ENCODE data around the gene CDC42BPG.

CDC42BPG gene

GRCh38 chr11:64884019-64884418, 39.6 kb upstream of the CDC42BPG start:
- Histone ChIP-seq H3K27me3 (ENCODE audit: insufficient read depth, low read length) (no peaks in the 10 kb centered on the region), H3K9me2 (ENCODE audit: low read depth, low read length) (no peaks in the 10 kb centered on the region), H2AFZ (ENCODE audit: low read length) (no peak overlapping the region), H3K36me3 (ENCODE audit: insufficient read depth, low read length) (no peaks in the 10 kb centered on the region), H4K20me1 (ENCODE audit: insufficient read depth, low read length) (no peaks in the 10 kb centered on the region), H3K27ac (ENCODE audit: low read depth, low read length, poor library complexity, severe bottlenecking) (peak overlapping the region; percentile 96), H3K4me3 (ENCODE audit: low read depth, low read length, poor library complexity, severe bottlenecking) (no peak overlapping the region), H3K4me1 (ENCODE audit: insufficient read depth, low read length, severe bottlenecking) (peaks cover 91% of the 10 kb centered on the region), H3K79me2 (ENCODE audit: insufficient read depth, low read length) (no peaks in the 10 kb centered on the region), H3K4me2 (ENCODE audit: low read length) (peak overlapping the region; percentile 28; the same call in 1 of the 2 replicates), H3K9ac (ENCODE audit: low read length) (peak overlapping the region; percentile 33), H3F3A (ENCODE audit: insufficient read depth, low read length) (no peaks in the 10 kb centered on the region; the same call in 1 of the 2 replicates), H3K9me3 (ENCODE audit: low read length) (no peaks in the 10 kb centered on the region)
- TF ChIP-seq EZH2 (IDR thresholded peaks at IDR 0.05; ENCODE audit: borderline replicate concordance, low read length), result no peak
- TF ChIP-seq, protein P1, sequence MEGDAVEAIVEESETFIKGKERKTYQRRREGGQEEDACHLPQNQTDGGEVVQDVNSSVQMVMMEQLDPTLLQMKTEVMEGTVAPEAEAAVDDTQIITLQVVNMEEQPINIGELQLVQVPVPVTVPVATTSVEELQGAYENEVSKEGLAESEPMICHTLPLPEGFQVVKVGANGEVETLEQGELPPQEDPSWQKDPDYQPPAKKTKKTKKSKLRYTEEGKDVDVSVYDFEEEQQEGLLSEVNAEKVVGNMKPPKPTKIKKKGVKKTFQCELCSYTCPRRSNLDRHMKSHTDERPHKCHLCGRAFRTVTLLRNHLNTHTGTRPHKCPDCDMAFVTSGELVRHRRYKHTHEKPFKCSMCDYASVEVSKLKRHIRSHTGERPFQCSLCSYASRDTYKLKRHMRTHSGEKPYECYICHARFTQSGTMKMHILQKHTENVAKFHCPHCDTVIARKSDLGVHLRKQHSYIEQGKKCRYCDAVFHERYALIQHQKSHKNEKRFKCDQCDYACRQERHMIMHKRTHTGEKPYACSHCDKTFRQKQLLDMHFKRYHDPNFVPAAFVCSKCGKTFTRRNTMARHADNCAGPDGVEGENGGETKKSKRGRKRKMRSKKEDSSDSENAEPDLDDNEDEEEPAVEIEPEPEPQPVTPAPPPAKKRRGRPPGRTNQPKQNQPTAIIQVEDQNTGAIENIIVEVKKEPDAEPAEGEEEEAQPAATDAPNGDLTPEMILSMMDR (IDR thresholded peaks at IDR 0.05; ENCODE audit: low read length), result no peak

DNA sequence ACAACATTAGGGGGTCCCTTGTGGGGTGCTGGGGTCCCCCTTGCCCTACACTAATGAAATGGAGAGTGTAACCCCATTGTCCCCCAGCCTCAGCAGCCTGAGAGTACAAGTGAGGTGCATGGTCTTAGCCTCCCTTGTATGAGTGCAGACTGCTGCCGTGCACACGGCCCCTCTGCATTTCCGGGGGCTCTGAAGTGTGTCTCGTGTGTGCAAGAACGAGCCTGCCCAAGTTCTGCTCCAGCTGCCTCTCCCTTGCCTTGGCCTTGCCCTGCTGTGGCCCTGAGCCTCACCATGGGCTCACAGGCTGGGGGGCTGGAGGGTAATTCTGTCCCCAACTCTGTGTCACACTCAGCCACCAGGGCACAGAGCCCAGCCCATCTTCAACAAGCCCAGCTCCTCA, 39.1 kb upstream of the CDC42BPG start:
- TF ChIP-seq EZH2 (IDR thresholded peaks at IDR 0.05; ENCODE audit: borderline replicate concordance, low read length), result no peak
- TF ChIP-seq, protein P1 (IDR thresholded peaks at IDR 0.05; ENCODE audit: low read length), result no peak
- peaks cover 88% of the 10 kb centered on the region for H3K4me1 ChIP-seq (ENCODE audit: insufficient read depth, low read length, severe bottlenecking)
- H3K9ac ChIP-seq (ENCODE audit: low read length), result peak overlapping the region; percentile 33
- H4K20me1 ChIP-seq (ENCODE audit: insufficient read depth, low read length), result no peaks in the 10 kb centered on the region
- no peak overlapping the region for H3K4me3 ChIP-seq (ENCODE audit: low read depth, low read length, poor library complexity, severe bottlenecking)
- H3K9me3 ChIP-seq (ENCODE audit: low read length), result no peaks in the 10 kb centered on the region
- H3K27ac ChIP-seq (ENCODE audit: low read depth, low read length, poor library complexity, severe bottlenecking), result peak overlapping the region; percentile 96
- H3K27me3 ChIP-seq (ENCODE audit: insufficient read depth, low read length), result no peaks in the 10 kb centered on the region
- no peaks in the 10 kb centered on the region; the same call in 1 of the 2 replicates for H3F3A ChIP-seq (ENCODE audit: insufficient read depth, low read length)
- H3K4me2 ChIP-seq (ENCODE audit: low read length), result peak overlapping the region; percentile 28; the same call in 1 of the 2 replicates
- no peaks in the 10 kb centered on the region for H3K36me3 ChIP-seq (ENCODE audit: insufficient read depth, low read length)
- no peak overlapping the region for H2AFZ ChIP-seq (ENCODE audit: low read length)
- H3K9me2 ChIP-seq (ENCODE audit: low read depth, low read length), result no peaks in the 10 kb centered on the region
- no peaks in the 10 kb centered on the region for H3K79me2 ChIP-seq (ENCODE audit: insufficient read depth, low read length)

DNA sequence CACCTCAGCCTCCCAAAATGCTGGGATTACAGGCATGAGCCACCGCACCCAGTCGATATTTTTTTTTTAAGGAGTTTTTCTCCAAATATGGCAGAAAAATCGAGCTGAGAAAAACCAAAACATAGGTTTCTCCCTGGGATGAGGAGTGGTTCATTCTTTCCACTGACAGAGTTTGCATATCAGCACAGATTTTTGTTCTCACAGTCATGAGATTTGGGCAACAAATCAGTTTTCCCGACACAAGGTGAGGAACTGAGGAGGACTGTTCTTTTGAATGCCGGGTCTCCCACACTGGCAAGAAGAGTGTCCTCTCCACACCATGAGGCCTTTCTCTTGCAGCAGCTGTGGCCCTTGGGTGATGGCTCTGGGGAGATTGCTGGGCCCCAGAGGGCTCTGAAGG, 37.8 kb upstream of the CDC42BPG start:
- no peaks in the 10 kb centered on the region for H3K9me2 ChIP-seq (ENCODE audit: low read depth, low read length)
- H3K27ac ChIP-seq (ENCODE audit: low read depth, low read length, poor library complexity, severe bottlenecking), result peak overlapping the region; percentile 96
- H3K9me3 ChIP-seq (ENCODE audit: low read length), result no peaks in the 10 kb centered on the region
- peak overlapping the region; percentile 12; the same call in 1 of the 2 replicates for H3K4me2 ChIP-seq (ENCODE audit: low read length)
- peaks cover 10% of the 10 kb centered on the region for H3K79me2 ChIP-seq (ENCODE audit: insufficient read depth, low read length)
- TF ChIP-seq EZH2 (IDR thresholded peaks at IDR 0.05; ENCODE audit: borderline replicate concordance, low read length), result no peak
- TF ChIP-seq, protein P1 (IDR thresholded peaks at IDR 0.05; ENCODE audit: low read length), result no peak
- no peak overlapping the region for H3K9ac ChIP-seq (ENCODE audit: low read length)
- no peak overlapping the region for H3K4me3 ChIP-seq (ENCODE audit: low read depth, low read length, poor library complexity, severe bottlenecking)
- peaks cover 77% of the 10 kb centered on the region for H3K4me1 ChIP-seq (ENCODE audit: insufficient read depth, low read length, severe bottlenecking)
- H2AFZ ChIP-seq (ENCODE audit: low read length), result no peak overlapping the region
- no peaks in the 10 kb centered on the region for H3K27me3 ChIP-seq (ENCODE audit: insufficient read depth, low read length)
- H3F3A ChIP-seq (ENCODE audit: insufficient read depth, low read length), result no peaks in the 10 kb centered on the region; the same call in 1 of the 2 replicates
- H3K36me3 ChIP-seq (ENCODE audit: insufficient read depth, low read length), result no peaks in the 10 kb centered on the region
- no peaks in the 10 kb centered on the region for H4K20me1 ChIP-seq (ENCODE audit: insufficient read depth, low read length)
